NCI-H460 (cell line): ENCODE data around the gene GNG5. TPM values are rescaled to one million over a fixed set of nuclear protein-coding genes. Genes with fewer than 3 reads are reported as not detected.
"Not testable (repeated sequence)": the region's sequence is repeated elsewhere in the genome, so short reads cannot be mapped to it uniquely, and the experiment has no call there.

Source experiments
- DNase-seq: peaks from one replicate; pipeline ENCODE4 v3.0.0-alpha.2; 2016; ENCODE audit warnings: low read depth; ENCODE audit errors: extremely low read depth
- polyA plus RNA-seq: library from polyadenylated mRNA; depleted of rRNA; stranded (reverse); fragments of >200 nt; gene quantifications from 2 replicates; pipeline ENCODE4 v1.2.3, GENCODE V29; 2014; cell fraction: nucleus; rRNA removed
- total RNA-seq: library from RNA; depleted of rRNA; stranded (reverse); fragments of >200 nt; shearing (Covaris generic); gene quantifications from 2 replicates; pipeline ENCODE4 v1.2.3, GENCODE V29; 2014; rRNA removed

The GNG5 gene
- 78.3 and 79.8 TPM in 2 replicates for total RNA-seq
- 23.4 and 23.7 TPM in 2 replicates for polyA plus RNA-seq

DNA sequence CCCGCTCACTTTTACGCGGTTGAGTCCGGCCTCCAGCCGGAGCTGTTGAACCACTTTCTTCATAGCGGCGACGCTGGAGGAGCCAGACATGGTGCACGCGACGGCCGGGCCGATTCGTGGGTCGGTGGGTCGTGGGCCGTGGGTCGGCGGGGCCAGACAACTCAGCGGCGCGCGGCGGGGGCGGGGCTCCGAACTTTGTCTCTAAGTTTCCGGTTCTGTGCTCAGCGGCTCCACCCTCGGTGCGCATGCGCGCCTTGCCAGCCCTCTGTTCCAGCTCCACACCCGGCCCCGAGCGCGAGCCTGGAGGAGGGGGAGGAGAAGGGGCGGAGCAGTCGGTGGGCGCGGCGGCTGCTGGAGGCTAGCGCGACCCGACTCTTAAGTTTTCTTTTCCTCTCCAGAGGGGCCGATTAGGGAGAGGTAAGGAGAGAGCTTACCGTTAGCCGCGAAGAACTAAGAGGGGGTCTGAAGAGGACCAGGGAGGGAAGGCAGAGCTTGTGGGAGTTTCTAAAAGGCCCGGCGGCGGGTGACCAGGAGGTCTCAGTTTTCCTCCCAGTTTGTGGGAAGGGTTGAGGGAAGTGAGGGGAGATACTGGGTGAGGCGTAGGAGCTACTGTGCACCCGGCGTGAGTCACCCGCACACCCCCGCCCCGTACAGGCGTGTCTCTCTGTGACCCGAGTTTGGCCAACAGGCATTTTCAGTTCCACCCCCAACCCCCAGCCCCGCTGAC lies at the start of gene GNG5, which contains the start of gene SPATA1:
Gene GNG5 (minus strand): TSS at position 580 of the 727 bp plus-strand sequence. CDS start 490 bp downstream, at position 90.
Gene SPATA1 (plus strand): TSS at position 385 of the 727 bp plus-strand sequence. CDS start 9,974 bp downstream, outside the sequence.
- peak; percentile 94 for DNase-seq

GRCh38 chr1:84550826-84551225 lies 44.4 kb upstream of the GNG5 start:
- DNase-seq = no peak

DNA sequence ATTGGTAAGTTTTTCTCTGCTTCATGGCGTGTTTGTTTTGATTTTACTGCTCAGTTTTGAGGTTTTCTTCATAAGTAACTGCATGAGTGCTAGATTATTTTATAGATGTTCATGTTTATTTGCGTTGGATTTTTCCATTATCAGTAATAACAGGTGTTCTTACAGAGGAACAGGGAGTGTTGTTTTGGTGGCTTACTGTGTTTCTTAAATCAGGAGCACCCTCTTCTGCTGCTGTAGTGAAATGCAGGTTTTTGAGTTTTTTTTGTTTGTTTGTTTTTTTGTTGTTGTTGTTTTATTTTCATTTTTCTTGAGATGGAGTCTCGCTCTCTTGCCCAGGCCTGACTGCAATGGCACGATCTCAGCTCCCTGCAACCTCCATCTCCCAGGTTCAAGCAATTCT lies 35.3 kb upstream of the GNG5 start:
- peak; percentile 3 for DNase-seq

- DNase-seq = no peak
Observed at GRCh38 chr1:84540759-84541158, 34.4 kb upstream of the GNG5 start.

DNA sequence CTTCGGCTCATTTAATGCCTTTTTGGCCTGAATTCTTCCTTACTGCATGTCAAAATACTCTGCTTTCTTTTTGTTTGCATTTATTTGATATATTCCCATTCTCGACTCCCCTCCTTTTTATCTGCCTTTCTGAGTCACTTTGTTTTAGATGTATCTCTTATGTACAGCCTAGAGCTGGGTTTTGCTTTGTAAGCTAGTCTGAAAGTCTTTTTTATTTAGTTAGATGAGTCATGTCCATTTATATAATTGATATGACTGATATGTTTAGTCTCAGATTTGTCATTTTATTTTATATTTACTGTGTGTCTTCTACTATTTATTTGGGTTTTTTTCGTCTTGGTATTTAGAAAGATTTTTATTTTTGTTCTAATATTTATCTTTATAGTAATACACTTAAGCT lies 33.6 kb upstream of the GNG5 start:
- DNase-seq = no peak

GRCh38 chr1:84538599-84538998 lies 32.2 kb upstream of the GNG5 start:
- DNase-seq = no peak

- DNase-seq = no peak
Observed at GRCh38 chr1:84525779-84526178, 19.4 kb upstream of the GNG5 start.

- no peak for DNase-seq
Observed at GRCh38 chr1:84524590-84524989, 18.2 kb upstream of the GNG5 start.

DNA sequence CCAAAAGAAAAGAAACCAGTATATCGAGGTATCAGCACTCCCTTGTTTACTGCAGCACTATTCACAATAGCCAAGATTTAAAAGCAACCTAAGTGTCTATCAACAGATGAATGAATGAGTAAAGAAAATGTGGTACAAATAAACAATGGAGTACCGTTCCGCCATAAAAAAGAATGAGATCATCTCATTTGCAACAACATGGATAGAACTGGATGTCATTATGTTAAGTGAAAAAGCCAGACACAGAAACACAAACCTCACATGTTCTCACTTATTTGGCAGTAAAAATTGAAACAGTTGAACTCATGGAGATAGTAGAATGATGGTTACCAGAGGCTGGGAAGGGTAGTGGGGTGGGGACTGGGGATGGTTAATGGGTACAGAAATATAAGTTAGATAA lies 4.3 kb upstream of the GNG5 start:
- DNase-seq = no peak

DNA sequence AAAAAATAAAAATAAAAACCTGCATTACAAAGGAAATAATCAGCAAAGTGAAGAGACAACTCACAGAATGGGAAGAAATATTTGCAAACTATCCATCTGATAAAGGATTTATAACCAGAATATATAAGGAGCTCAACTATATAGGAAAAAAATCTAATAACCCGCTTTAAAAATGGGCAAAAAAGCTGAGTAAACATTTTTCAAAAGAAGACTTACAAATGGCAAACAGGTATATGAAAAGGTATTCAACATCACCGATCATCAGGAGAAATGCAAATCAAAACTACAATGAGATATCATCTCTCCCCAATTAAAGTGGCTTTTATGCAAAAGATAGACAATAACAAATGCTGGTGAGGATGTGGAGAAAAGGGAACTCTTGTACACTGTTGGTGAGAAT lies 3.8 kb upstream of the GNG5 start:
- no peak for DNase-seq

- no peak for DNase-seq
Observed at GRCh38 chr1:84509029-84509428, 2.6 kb upstream of the GNG5 start.

GRCh38 chr1:84508510-84508909 lies 2.1 kb upstream of the GNG5 start:
- no peak for DNase-seq

DNA sequence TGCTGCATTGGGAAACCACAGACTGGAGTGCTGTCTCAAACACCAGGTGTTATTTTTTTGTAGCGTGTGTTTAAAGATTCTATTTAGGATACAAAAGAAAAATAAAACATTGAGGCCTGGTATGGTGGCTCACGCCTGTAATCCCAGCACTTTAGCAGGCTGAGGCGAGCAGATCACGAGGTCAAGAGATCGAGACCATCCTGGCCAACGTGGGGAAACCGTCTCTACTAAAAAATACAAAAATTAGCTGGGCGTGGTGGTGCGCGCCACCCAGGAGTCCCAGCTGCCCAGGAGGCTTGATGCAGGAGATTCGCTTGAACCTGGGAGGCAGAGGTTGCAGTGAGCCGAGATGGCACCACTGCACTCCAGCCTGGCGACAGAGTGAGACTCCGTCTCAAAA lies 1.5 kb upstream of the GNG5 start:
- DNase-seq = not testable (repeated sequence)

GRCh38 chr1:84506729-84507453 lies 510 bp upstream of the GNG5 start:
- DNase-seq = no peak

- peak; percentile 18 for DNase-seq
Observed at GRCh38 chr1:84505493-84506001, 834 bp downstream of the GNG5 start.

- peak; percentile 5 for DNase-seq
Observed at GRCh38 chr1:84504580-84505492, 1.5 kb downstream of the GNG5 start.

DNA sequence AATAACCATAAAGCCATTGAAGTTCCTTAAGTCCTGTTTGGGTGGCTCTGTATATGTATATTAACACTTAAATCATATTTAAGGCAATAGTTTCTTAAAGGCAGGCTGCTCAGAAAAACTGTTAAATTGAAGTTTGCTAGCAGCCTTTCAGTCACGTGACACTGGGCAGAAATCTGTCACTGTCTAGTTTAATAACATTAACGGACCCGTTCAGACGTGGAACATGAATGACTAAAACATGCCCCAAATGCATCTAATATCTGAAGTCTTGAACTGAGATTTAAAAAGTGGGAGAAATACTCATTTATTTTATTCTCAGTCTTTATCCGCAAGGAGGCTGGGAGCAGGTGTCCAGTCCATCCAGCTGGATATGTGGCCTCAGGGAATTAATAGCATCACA lies 3.5 kb downstream of the GNG5 start:
- DNase-seq = no peak

GRCh38 chr1:84497631-84498275 lies 8.6 kb downstream of the GNG5 start:
- DNase-seq = no peak

DNA sequence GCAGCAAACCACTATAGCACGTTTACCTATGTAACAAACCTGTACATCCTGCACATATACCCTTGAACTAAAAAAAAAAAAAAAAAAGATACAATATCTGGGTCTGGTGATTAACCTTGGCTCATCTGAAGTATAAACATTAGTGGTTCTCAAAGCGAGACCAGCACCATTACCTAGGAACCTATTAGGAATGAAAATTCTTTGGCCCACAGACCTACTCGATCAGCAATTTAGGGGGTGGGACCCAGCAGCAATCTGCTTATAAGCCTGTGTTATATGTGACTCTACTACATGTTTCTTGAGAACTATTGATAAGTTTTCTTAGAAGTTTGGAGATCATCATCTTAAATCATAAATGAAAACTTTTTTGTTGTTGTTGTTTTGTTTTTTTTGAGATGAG lies 9.9 kb downstream of the GNG5 start:
- DNase-seq = no peak

DNA sequence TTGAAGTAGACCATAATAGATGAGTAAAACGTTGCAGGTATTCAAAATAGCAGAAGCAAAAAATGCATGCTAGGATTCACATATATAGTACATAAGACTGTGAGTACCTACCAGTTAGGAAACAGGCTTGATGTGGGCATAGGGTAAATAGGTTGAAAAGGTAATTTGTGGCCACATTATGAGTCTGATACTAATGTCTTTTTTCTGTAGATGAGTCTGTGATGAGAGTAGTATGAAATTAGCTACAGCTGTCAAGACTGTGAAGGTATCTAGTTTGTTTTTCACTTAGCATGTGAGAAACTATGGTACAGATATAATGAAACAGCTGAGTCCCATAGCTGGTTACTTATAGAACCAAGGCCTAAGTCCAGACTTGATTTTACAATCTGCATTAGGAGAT lies 12.6 kb downstream of the GNG5 start:
- no peak for DNase-seq
